PC-9 (cell line): ENCODE measurements around the gene MIDN. TPM values are rescaled to one million over a fixed set of nuclear protein-coding genes. Genes with fewer than 3 reads are reported as not detected.

ENCODE experiments used
- BruUV-seq: library from RNA; stranded (reverse); fragments of 400-500 nt; replicated peaks from 2 replicates; lab custom pipeline; 2021; lab: Mats Ljungman, UMichigan
- CTCF ChIA-PET: fragments of 300-600 bp; sonication (Branson Sonifier 250); formaldehyde crosslinking; loops from one replicate; lab custom pipeline; 2022; ENCODE audit warnings: antibody characterized with exemption; lab: Charles Lee
- POLR2A ChIA-PET: fragments of 300-600 bp; sonication (Branson Sonifier 250); formaldehyde crosslinking; loops from one replicate; lab custom pipeline; 2022; ENCODE audit warnings: antibody characterized with exemption; ENCODE audit not compliant: unreplicated experiment; lab: Charles Lee
- DNase-seq, 2 experiments: peaks; one replicate each; pipeline versions ENCODE4 v3.0.0 to v3.0.0-alpha.2; 2015 to 2022; ENCODE audit warnings: mixed read lengths in 1 of 2
- H2AFZ ChIP-seq: fragments of 200-600 bp; sonication (generic); 2 replicates; pipeline ENCODE4 v1.8.1; 2017; ENCODE audit warnings: antibody characterized with exemption
- H3F3A ChIP-seq: fragments of 200-600 bp; sonication (generic); 2 replicates; pipeline ENCODE4 v1.8.1; 2017; ENCODE audit warnings: antibody characterized with exemption, mild to moderate bottlenecking, low read depth; ENCODE audit not compliant: insufficient read depth
- H3K27ac ChIP-seq: fragments of 200-600 bp; sonication (generic); 2 replicates; pipeline ENCODE4 v1.6.1; 2016; ENCODE audit warnings: mixed run types
- H3K27me3 ChIP-seq: fragments of 200-600 bp; sonication (generic); 2 replicates; pipeline ENCODE4 v1.6.1; 2016; ENCODE audit warnings: low read depth, mixed run types; ENCODE audit not compliant: insufficient read depth
- H3K36me3 ChIP-seq: fragments of 200-600 bp; sonication (generic); 2 replicates; pipeline ENCODE4 v1.6.1; 2016; ENCODE audit warnings: low read depth, mixed run types
- H3K4me1 ChIP-seq: fragments of 200-600 bp; sonication (generic); replicated peaks from 2 replicates; pipeline ENCODE4 v1.6.1; 2016; ENCODE audit warnings: mixed run types; ENCODE audit not compliant: insufficient read depth
- H3K4me2 ChIP-seq: fragments of 200-600 bp; sonication (generic); 2 replicates; pipeline ENCODE4 v1.6.1; 2017; ENCODE audit warnings: mixed run types
- H3K4me3 ChIP-seq: fragments of 200-600 bp; sonication (generic); 2 replicates; pipeline ENCODE4 v1.6.1; 2016; ENCODE audit warnings: mixed run types
- H3K79me2 ChIP-seq: fragments of 200-600 bp; sonication (generic); 2 replicates; pipeline ENCODE4 v1.6.1; 2017; ENCODE audit warnings: low read depth, mixed run types
- H3K9me2 ChIP-seq: fragments of 200-600 bp; sonication (generic); 2 replicates; pipeline ENCODE4 v1.8.1; 2017; ENCODE audit warnings: mild to moderate bottlenecking; ENCODE audit not compliant: insufficient read depth
- H3K9me3 ChIP-seq: fragments of 200-600 bp; sonication (generic); 2 replicates; pipeline ENCODE4 v1.8.1; 2016; ENCODE audit warnings: low read depth; ENCODE audit not compliant: insufficient read depth
- H4K20me1 ChIP-seq: fragments of 200-600 bp; sonication (generic); 2 replicates; pipeline ENCODE4 v1.8.1; 2017; ENCODE audit not compliant: insufficient read depth
- EZH2 ChIP-seq: fragments of 200-600 bp; sonication (generic); IDR thresholded peaks from 2 replicates; pipeline ENCODE4 v1.8.0; 2017; ENCODE audit warnings: antibody characterized with exemption, low read depth
- intact Hi-C: fragments of 100-400 bp; cut with micrococcal nuclease; formaldehyde crosslinking; loops from one replicate; pipeline ENCODE4 v1.10.0; 2022; ENCODE audit not compliant: unreplicated experiment
- total RNA-seq: library from RNA; stranded (reverse); gene quantifications from 2 replicates; pipeline ENCODE4 v1.2.3, GENCODE V29; 2021
- TF ChIP-seq, protein P1 (sequence below): fragments of 200-600 bp; sonication (generic); conservative IDR thresholded peaks from 2 replicates; pipeline ENCODE4 v1.6.1; 2017; ENCODE audit warnings: mixed run types, antibody characterized with exemption, mild to moderate bottlenecking, moderate library complexity

Gene MIDN
- total RNA-seq, 1 experiment from 2014 or later, result 61.4 TPM

DNA sequence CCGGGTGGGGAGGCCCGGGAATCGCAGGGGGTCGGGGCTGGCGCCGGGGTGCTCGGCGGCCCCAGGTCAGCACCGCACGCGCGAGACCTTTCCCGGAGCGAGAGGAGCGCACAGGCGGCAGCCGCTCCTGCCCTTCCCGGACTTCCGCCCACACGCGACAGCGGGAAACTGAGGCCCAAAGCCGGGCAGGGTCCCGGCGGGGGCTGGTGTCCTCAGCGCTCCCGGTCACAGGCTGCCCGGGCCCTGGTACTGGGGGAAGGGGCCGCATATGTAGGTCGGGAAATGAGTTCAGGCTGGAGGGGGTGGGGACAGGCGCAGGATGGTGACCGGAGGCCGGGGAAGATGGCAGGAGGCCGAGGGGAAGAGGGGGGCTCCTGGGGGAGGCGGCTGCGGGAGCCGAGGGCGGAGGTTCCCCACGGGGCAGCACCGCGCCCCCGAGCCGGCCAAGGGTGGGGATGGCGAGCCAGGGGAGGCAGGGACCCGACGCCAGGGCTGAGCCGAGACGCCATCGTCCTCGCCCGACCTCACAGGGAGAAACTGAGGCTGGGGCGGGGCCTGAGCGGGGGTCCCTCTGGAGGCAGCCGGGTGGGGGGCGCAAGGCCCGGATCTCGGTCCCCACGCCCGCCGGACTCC lies 11.2 kb upstream of the MIDN start:
- Histone ChIP-seq H3K79me2 (peaks cover 4% of the 10 kb centered on the region; the same call in 1 of the 2 replicates), H3K27me3 (no peaks in the 10 kb centered on the region), H2AFZ (no peak overlapping the region), H3K9me3 (no peaks in the 10 kb centered on the region), H3F3A (peaks cover 25% of the 10 kb centered on the region), H3K4me3 (peak overlapping the region; percentile 56), H4K20me1 (no peaks in the 10 kb centered on the region), H3K9me2 (no peaks in the 10 kb centered on the region), H3K27ac (no peak overlapping the region), H3K4me1 (peaks cover 8% of the 10 kb centered on the region), H3K4me2 (peak overlapping the region; percentile 76), H3K36me3 (no peaks in the 10 kb centered on the region)
- ChIA-PET POLR2A (no interaction called here), CTCF (no interaction called here)
- TF ChIP-seq, protein P1, sequence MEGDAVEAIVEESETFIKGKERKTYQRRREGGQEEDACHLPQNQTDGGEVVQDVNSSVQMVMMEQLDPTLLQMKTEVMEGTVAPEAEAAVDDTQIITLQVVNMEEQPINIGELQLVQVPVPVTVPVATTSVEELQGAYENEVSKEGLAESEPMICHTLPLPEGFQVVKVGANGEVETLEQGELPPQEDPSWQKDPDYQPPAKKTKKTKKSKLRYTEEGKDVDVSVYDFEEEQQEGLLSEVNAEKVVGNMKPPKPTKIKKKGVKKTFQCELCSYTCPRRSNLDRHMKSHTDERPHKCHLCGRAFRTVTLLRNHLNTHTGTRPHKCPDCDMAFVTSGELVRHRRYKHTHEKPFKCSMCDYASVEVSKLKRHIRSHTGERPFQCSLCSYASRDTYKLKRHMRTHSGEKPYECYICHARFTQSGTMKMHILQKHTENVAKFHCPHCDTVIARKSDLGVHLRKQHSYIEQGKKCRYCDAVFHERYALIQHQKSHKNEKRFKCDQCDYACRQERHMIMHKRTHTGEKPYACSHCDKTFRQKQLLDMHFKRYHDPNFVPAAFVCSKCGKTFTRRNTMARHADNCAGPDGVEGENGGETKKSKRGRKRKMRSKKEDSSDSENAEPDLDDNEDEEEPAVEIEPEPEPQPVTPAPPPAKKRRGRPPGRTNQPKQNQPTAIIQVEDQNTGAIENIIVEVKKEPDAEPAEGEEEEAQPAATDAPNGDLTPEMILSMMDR, result no peak
- no peak for TF ChIP-seq EZH2
- BruUV-seq, result no TSS peak
- intact Hi-C loops, result no loop called here
- DNase-seq, result no peak

DNA sequence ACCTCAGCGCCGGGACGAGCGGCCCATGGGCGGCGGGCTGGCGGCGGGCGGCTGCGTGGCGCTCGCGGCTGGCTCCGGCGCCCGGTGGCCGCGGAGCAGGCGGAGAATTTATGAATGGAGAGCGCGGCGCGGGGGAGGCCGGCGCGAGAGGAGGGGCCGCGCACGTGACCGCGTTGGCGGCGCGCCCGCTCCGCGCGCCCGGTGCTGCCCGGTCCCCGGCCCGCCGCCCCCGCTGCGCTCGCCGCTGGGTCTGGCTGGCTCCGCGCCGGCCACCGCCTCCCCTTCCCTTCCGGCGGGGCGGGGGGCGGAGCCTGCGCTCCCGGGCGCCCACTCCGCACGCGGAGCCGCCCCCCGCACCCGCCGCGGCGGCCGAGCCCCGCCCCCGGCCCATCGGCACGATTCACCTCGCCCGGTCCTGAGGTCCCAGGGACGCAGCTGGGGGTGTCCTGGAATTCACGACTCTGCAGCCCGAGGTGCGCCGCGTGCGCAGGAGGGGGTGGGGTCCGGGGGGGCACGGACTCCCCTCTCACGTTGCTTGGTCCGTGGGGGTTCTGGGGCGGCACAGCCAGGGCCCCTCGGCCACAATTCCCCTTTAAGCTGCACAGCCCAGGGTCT lies 10.5 kb upstream of the MIDN start, which contains the start of gene CBARP:
Gene CBARP (minus strand): TSS at position 252 of the 615 bp plus-strand sequence. CDS start 1,905 bp downstream, outside the sequence.
- Histone ChIP-seq H3K9me3 (no peaks in the 10 kb centered on the region), H4K20me1 (no peaks in the 10 kb centered on the region), H3F3A (peaks cover 20% of the 10 kb centered on the region; the same call in 1 of the 2 replicates), H3K36me3 (no peaks in the 10 kb centered on the region), H3K4me3 (peak within 1 kb of the TSS; percentile 56), H3K27me3 (no peaks in the 10 kb centered on the region), H3K27ac (no peak within 1 kb of the TSS), H2AFZ (no peak within 1 kb of the TSS), H3K4me2 (peak within 1 kb of the TSS; percentile 76), H3K4me1 (peaks cover 8% of the 10 kb centered on the region), H3K79me2 (peaks cover 9% of the 10 kb centered on the region), H3K9me2 (no peaks in the 10 kb centered on the region)
- BruUV-seq, result no TSS peak
- intact Hi-C loops, result no loop called here
- CTCF ChIA-PET, result no interaction called here
- POLR2A ChIA-PET, result no interaction called here
- no peak for DNase-seq
- TF ChIP-seq EZH2, result no peak
- TF ChIP-seq, protein P1, result no peak

DNA sequence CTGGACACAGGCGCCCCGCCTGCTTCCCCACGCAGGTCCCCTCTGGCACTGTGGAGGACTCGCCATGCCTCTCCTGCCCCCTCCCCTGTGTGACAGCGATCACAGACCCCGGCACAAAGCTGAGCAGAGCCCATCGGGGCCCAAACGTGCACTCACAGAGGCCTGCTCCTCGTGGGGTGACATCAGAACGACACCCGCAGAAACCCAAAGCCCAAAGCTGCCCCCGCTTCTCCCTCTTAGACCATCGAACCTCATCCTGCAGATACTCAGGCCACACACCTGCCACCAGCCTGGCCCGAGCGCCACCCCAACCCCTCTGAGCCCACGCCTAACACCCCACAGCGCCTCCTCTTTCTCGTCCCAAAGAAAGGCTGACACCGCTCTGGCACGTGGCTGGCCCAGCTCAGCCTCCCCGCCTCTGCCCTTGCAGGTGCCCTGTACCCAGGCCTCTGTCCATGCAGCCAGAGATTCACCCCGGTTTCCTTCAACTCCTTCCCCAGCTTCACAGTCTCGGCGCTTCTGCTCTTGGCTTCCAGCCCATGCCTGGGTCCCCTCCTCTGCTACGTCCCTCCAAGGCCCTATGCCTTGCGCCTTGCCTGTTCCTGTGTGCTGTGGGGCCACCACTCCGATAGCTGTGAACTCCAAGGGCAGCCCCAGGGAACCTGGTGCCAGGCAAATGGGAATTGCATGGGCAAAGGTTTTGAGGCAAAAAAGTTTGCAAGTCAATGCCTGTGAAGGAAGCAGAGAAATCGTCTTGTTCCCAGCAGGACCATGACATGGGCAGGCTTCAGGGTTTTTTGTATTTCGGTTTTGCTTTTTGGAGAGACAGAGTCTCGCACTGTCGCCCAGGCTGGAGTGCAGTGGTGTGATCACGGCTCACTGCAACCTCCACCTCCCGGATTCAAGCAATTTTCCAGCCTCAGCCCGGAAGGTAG lies 9.7 kb upstream of the MIDN start:
- CTCF ChIA-PET, result no interaction called here
- Histone ChIP-seq H3K4me3 (no peak overlapping the region), H3K79me2 (peaks cover 9% of the 10 kb centered on the region), H2AFZ (no peak overlapping the region), H3K27ac (no peak overlapping the region), H3F3A (peaks cover 27% of the 10 kb centered on the region; the same call in 1 of the 2 replicates), H3K4me2 (peak overlapping the region; percentile 53; the same call in 1 of the 2 replicates), H3K36me3 (no peaks in the 10 kb centered on the region), H3K9me3 (no peaks in the 10 kb centered on the region), H4K20me1 (no peaks in the 10 kb centered on the region), H3K27me3 (no peaks in the 10 kb centered on the region), H3K4me1 (peaks cover 16% of the 10 kb centered on the region), H3K9me2 (no peaks in the 10 kb centered on the region)
- POLR2A ChIA-PET, result no interaction called here
- no TSS peak for BruUV-seq
- intact Hi-C loops, result no loop called here
- TF ChIP-seq, protein P1, result no peak
- TF ChIP-seq EZH2, result no peak
- DNase-seq, result no peak
